OCI-LY3 (cell line): ENCODE measurements around the gene KCNIP4.

Experiments
- H2AFZ ChIP-seq: fragments of 200-600, 300-600 bp; shearing (Covaris generic); 2 replicates; pipeline ENCODE4 v1.6.0; 2014; ENCODE audit warnings: antibody characterized with exemption, low read depth, low read length
- H3K27ac ChIP-seq: fragments of 200-600, 300-600 bp; sonication (generic); 2 replicates; pipeline ENCODE4 v1.5.1; 2014; ENCODE audit warnings: mild to moderate bottlenecking, low read length, moderate library complexity, mixed read lengths
- H3K27me3 ChIP-seq: fragments of 200-600, 300-600 bp; sonication (generic); 2 replicates; pipeline ENCODE4 v1.6.1; 2014; ENCODE audit warnings: low read depth, low read length, mixed read lengths
- H3K36me3 ChIP-seq: fragments of 200-600, 300-600 bp; sonication (generic); replicated peaks from 2 replicates; pipeline ENCODE3; 2014; ENCODE audit warnings: low read depth, low read length, mixed read lengths
- H3K4me1 ChIP-seq: fragments of 300-600, 200-600 bp; sonication (generic); 2 replicates; pipeline ENCODE4 v1.6.1; 2014; ENCODE audit warnings: low read length, mixed read lengths
- H3K4me2 ChIP-seq: fragments of 200-600, 300-600 bp; sonication (generic); 2 replicates; pipeline ENCODE4 v1.6.1; 2014; ENCODE audit warnings: low read length, mixed read lengths
- H3K4me3 ChIP-seq: fragments of 300-600, 200-600 bp; sonication (generic); 2 replicates; pipeline ENCODE4 v1.5.1; 2014; ENCODE audit warnings: antibody characterized with exemption, mild to moderate bottlenecking, low read length, moderate library complexity
- H3K79me2 ChIP-seq: fragments of 300-600, 200-600 bp; shearing (Covaris generic); 2 replicates; pipeline ENCODE4 v1.6.1; 2014; ENCODE audit warnings: mild to moderate bottlenecking, low read length, mixed read lengths
- H3K9ac ChIP-seq: fragments of 300-600, 200-600 bp; shearing (Covaris generic); 2 replicates; pipeline ENCODE4 v1.6.0; 2014; ENCODE audit warnings: mild to moderate bottlenecking, low read length, moderate library complexity
- H3K9me3 ChIP-seq: fragments of 200-600, 300-600 bp; shearing (Covaris generic); 2 replicates; pipeline ENCODE4 v1.6.1; 2014; ENCODE audit warnings: low read length, mixed read lengths; ENCODE audit not compliant: insufficient read depth
- H4K20me1 ChIP-seq: fragments of 200-600, 300-600 bp; sonication (generic); 2 replicates; pipeline ENCODE4 v1.6.1; 2016; ENCODE audit warnings: low read length, mixed read lengths; ENCODE audit not compliant: insufficient read depth
- CTCF ChIP-seq: fragments of 200-600, 300-600 bp; sonication (generic); IDR thresholded peaks from 2 replicates; pipeline ENCODE4 v1.5.1; 2014; ENCODE audit warnings: antibody characterized with exemption, low read length, low read depth
- EZH2phosphoT487 ChIP-seq: fragments of 200-600 bp; shearing (Covaris generic); IDR thresholded peaks from 2 replicates; pipeline ENCODE4 v1.6.1; 2018; ENCODE audit warnings: antibody characterized with exemption, mixed run types, low read depth

Gene KCNIP4

GRCh38 chr4:21347142-21347541, 601.4 kb downstream of the KCNIP4 start:
- no peaks in the 10 kb centered on the region for H4K20me1 ChIP-seq
- TF ChIP-seq EZH2phosphoT487 (no peak), CTCF (no peak)
- no peaks in the 10 kb centered on the region for H3K9me3 ChIP-seq
- no peaks in the 10 kb centered on the region for H3K36me3 ChIP-seq
- no peaks in the 10 kb centered on the region for H3K4me1 ChIP-seq
- no peaks in the 10 kb centered on the region for H3K79me2 ChIP-seq
- no peak overlapping the region for H3K4me2 ChIP-seq
- no peak overlapping the region for H2AFZ ChIP-seq
- H3K9ac ChIP-seq: no peak overlapping the region
- H3K4me3 ChIP-seq: no peak overlapping the region
- H3K27ac ChIP-seq: no peak overlapping the region
- no peaks in the 10 kb centered on the region for H3K27me3 ChIP-seq

- H3K27me3 ChIP-seq: no peaks in the 10 kb centered on the region
- no peak overlapping the region for H3K9ac ChIP-seq
- H3K79me2 ChIP-seq: no peaks in the 10 kb centered on the region
- H3K4me1 ChIP-seq: no peaks in the 10 kb centered on the region
- no peak overlapping the region for H3K27ac ChIP-seq
- H3K4me2 ChIP-seq: no peak overlapping the region
- no peak overlapping the region for H3K4me3 ChIP-seq
- H2AFZ ChIP-seq: no peak overlapping the region
- no peaks in the 10 kb centered on the region for H3K9me3 ChIP-seq
- no peaks in the 10 kb centered on the region for H4K20me1 ChIP-seq
- H3K36me3 ChIP-seq: no peaks in the 10 kb centered on the region
- no peak for TF ChIP-seq EZH2phosphoT487
- TF ChIP-seq CTCF: no peak
These were observed 620.4 kb downstream of the KCNIP4 start for GRCh38 chr4:21327976-21328700.

GRCh38 chr4:21320034-21320433, 628.5 kb downstream of the KCNIP4 start:
- no peaks in the 10 kb centered on the region for H3K4me1 ChIP-seq
- no peaks in the 10 kb centered on the region for H3K79me2 ChIP-seq
- H3K4me3 ChIP-seq: no peak overlapping the region
- TF ChIP-seq EZH2phosphoT487 (no peak), CTCF (no peak)
- no peak overlapping the region for H2AFZ ChIP-seq
- no peaks in the 10 kb centered on the region for H3K36me3 ChIP-seq
- H3K9ac ChIP-seq: no peak overlapping the region
- no peaks in the 10 kb centered on the region for H3K27me3 ChIP-seq
- no peaks in the 10 kb centered on the region for H4K20me1 ChIP-seq
- no peak overlapping the region for H3K27ac ChIP-seq
- no peaks in the 10 kb centered on the region for H3K9me3 ChIP-seq
- H3K4me2 ChIP-seq: no peak overlapping the region

GRCh38 chr4:21307709-21308108, 640.9 kb downstream of the KCNIP4 start:
- Histone ChIP-seq H3K9me3 (no peaks in the 10 kb centered on the region), H3K27ac (no peak overlapping the region), H3K4me2 (no peak overlapping the region), H3K4me1 (no peaks in the 10 kb centered on the region), H3K27me3 (no peaks in the 10 kb centered on the region), H3K36me3 (no peaks in the 10 kb centered on the region), H3K4me3 (no peak overlapping the region), H3K79me2 (no peaks in the 10 kb centered on the region), H3K9ac (no peak overlapping the region), H2AFZ (no peak overlapping the region), H4K20me1 (no peaks in the 10 kb centered on the region)
- TF ChIP-seq EZH2phosphoT487: no peak
- TF ChIP-seq CTCF: no peak
